CD4-positive, alpha-beta T cell treated with Interleukin-15 for 1 hour (primary cell): ENCODE measurements around the gene PDE11A.

Experiments
- DNase-seq: peaks from one replicate; pipeline ENCODE4 v3.0.0-alpha.2; 2020

The PDE11A gene

DNA sequence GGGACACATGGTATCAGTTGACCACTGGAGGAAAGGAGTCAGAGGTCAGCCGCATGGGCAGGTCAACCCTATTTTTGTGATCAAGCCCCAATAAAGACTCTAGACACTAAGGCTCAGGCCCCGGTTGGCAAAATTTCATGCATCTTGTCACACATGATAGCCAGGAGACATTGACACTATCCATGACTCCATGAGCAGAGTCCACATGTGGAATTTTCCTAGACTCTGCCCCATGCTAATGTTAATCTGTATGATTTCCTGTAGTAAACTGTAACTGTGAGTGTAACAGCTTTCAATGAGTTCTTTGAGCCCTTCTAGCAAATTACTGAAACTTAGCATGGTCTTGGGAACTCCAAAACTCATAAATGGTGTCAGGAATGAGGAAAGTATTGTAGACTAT, 192.3 kb downstream of the PDE11A start:
- no peak for DNase-seq

DNA sequence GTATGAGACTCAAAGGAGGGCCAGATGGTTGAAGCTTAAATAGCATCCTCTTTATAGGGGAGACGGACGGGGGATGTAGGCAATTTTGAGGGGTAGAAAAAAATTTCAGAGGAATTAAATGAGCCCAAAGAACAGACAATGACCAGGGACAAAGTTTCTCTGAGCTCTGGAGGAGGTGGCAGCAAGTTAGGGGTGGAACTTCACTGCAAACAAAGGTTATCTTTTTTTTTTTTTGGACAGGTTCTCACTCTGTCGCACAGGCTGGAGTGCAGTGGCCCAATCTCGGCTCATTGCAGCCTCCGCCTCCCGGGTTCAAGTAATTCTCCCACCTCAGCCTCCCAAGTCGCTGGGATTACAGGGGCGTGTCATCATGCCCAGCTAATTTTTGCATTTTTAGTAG, 195.6 kb downstream of the PDE11A start:
- DNase-seq, result no peak

DNA sequence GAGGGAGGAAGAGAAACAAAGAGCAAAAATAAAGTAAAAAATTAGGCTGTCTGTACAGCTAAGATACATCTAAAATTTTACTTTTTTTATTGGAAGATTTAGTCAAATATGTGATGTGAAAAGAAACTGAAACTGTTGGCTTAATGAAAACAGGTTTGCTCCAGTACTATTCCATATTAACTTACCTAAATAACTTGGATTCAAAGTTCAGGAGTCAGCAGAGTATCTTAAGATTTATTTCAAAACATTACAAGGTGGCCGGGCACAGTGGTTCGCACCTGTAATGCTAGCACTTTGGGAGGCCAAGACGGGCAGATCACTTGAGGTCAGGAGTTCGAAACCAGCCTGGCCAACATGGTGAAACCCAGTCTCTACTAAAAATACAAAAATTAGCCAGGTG, 197.9 kb downstream of the PDE11A start:
- DNase-seq, result no peak

DNA sequence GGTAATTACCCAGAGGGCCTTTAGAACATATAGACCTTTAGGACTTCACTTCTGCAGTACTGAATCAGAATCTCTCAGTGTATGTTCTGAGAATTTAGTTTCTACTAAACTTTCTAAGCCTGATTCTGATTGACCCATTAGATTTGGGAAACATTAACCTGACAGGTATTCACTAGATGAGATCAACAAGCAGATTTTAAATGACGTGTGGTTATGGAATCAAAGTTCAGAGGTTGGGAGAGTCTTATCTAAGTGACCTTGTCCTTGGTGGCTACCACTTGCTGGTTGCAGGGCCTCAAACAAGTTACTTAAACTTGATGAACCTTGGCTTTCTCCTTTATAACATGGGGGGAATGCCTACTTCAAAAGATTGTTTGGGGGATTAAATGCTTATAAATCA, 198.7 kb downstream of the PDE11A start:
- no peak for DNase-seq

DNA sequence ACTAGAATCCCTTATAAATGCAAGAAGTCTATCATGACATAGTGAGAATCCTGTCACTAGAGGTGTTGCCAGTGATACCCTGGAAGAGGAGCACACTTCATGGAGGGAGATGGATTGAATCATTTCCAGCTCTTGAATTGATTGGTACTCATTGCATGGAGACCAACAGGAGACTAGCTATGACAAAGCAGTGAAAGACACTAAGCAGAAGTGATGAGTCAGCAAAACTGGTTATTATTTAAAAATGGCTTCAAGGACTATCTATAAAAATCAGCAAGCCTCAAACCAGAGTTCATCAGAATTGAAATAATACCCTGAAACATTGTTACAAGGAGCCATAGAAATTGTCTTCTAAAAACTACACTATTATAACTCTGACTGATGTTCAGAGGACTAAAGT, 200.3 kb downstream of the PDE11A start:
- DNase-seq, result no peak

DNA sequence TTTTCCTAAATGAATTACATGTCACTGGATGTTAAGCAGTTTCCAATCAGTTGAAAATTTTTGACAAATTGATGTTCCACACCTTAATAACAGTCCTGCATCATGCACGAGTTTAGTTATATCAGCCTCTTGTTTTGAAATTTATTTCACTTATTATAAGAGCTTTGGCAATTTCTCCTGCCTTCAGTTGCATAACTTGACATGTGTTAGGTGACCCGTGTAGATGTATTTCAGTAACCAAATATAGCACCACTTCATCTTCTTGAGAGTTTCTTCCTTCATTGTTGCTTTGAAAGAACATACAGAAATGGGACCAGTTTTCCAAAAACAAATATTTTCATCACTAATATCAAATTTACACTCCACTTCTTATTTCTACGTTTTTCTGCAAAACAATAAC, 202.7 kb downstream of the PDE11A start:
- no peak for DNase-seq

DNA sequence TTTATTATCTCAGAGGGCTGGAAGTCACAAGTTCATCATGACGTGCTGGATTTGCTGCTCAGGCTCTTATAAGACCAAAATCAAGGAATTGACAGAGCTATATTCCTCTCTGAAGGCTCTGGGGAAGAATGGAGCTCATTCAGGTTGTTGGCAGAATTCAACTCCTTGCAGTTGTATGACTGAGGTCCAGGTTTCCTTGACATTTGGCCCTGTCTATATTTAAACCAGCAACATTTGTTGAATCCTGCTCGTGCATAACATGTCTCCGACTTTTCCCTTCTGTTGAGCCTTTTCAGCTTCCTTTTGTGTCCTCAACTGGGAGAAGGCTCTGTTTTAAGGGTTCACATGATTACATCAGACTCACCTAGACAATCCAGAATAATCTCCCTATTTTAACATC, 203.4 kb downstream of the PDE11A start:
- DNase-seq, result no peak

DNA sequence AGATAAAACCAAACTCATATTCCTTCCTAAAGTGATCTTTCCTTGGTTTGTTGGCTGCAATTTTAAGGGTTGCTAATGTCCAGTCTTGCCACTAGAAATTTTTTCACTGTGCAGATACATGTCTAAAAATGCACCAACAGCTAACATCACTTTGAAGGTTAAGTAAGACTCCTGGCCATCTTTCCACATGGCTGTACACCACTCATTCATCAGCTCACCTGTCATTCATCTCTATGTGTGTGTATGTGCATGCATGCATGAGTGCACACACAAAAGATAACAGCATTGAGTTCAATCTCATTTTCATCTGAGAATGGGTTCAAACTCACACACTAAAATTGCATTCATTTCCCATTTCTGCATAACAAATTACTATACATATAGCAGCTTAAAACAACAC, 203.8 kb downstream of the PDE11A start:
- no peak for DNase-seq

DNA sequence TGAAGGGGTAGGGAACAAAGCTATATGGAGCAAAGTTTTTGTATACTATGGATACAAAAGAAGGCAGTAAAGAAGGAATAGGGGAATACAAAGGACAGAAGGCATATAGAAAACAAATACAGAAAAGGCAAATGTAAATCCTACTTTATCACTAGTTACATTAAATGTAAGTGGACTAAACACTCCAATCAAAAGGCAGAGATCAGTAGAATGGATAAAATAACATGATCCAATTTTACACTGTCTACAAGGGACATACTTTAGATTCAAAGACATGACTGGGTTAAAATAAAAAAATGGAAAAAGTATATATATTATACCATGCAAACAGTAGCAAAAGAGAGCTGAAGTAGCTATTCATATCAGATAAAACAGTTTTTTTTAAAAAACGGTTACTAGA, 215.0 kb downstream of the PDE11A start:
- no peak for DNase-seq

DNA sequence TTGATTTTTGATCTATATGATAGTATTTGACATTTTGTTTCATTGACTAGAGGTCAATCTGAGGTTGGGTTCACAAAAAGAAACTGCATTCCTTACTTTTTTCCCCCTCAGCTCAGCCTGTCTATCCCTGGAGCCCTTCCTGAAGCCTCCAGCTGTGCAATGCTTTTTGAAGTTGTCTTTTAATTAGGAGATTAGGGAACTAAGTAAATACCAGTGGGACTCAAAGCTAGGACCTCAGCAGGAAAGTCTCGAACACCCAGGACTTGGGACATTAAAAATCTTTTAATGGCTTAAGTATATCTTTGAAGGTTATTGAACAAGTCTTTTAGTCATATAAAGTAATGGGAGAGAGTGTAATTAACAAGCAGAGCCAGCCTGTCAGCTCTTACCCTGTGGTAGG, 220.2 kb downstream of the PDE11A start:
- DNase-seq, result no peak

DNA sequence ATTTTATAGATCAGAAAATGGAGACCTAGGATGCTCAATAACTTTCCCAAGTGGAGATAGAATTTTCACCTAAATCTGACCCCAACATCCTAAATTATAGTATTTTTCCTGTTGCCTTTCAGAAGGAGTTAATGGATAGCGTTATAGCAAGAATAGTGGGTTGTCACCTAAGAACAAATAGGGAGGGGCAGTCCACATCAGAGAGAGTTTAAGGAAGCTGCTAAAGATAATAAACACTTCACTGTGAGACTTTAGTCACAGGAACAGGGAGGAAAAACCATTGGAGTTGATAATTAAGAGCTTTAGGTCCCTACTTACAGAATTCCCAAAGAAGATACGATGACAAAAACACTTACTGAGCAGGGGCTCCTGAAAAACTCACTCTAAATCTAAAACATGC, 229.4 kb downstream of the PDE11A start:
- no peak for DNase-seq

DNA sequence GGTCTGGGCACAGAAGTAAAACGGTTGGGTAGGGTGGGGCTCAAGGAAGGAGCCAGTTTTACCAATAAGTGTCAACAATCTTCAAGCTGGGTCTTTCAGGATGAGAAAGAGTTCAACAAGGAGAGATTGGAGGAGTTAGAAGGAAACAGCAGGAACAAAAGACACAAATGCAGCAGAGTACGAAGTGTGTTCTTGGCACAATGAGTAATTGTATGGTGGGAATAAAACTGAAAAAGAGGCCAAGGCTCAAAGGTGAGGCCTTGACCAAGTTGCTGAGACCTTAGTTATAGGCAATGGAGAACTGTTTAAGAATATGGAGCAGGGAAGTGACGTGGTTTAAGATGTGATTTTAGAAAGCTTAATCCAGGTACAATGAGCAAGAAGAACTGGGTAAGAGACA, 230.3 kb downstream of the PDE11A start:
- no peak for DNase-seq

DNA sequence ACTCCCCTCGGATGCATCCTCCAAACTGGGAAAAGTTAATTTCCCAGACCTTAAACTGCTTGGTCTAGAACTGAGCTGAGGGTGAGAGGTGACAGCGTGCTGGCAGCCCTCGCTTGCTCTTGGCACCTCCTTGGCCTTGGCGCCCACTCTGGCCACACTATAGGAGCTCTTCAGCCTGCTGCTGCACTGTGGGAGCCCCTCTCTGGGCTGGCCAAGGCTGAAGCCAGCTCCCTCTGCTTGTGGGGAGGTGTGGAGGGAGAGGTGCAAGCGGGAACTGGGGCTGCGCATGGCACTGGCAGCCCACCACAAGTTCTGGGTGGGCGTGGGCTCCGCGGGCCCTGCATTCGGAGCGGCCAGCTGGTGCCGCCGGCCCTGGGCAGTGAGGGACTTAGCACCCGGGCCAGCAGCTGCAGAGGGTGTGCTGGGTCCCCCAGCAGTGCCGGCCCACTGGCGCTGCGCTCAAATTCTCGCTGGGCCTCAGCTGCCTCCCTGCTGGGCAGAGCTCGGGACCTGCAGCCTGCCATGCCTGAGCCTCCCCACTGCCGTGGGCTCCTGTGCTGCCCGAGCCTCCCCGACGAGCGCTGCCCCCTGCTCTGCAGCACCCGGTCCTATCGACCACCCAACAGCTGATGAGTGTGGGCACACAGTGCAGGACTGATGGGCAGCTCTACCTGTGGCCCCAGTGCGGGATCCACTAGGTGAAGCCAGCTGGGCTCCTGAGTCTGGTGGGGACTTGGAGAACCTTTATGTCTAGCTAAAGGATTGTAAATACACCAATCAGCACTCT, 237.0 kb downstream of the PDE11A start:
- DNase-seq, result peak; percentile 15

DNA sequence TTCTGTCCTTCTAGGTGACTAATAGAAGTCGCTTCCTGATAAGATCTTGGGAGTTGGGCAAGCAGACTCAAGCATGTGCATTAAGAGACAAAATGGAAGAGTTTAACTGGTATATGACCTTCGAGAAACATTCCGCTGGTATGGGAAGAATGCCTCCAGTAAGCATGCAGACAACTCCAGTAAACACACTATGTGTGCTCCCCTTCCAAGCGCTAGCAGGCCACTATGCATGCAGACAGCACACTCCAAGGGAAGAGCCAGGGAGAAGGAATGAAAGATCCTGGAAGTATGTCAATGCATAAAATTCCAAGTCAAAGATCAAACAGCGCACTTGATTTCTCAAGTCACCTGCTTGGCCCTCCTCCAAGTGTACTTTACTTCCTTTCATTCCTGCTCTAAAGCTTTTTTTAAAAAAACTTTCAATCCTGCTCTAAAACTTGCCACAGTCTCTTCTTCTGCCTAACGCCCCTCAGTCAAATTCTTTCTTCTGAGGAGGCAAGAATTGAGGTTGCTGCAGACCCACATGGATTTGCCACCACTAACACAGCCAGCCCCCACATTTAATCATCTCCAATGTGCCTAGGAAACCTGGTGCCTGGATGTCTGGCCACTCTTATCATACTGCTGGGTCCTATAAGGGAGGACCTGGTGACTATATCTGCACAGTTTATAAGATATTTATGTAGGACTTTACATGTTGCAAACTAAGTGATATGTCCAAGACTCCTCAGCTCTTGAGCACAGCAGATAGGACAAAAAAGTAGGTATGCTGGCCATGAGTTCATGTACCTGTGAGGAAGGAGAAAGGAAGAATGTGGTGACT, 239.8 kb downstream of the PDE11A start:
- no peak for DNase-seq

DNA sequence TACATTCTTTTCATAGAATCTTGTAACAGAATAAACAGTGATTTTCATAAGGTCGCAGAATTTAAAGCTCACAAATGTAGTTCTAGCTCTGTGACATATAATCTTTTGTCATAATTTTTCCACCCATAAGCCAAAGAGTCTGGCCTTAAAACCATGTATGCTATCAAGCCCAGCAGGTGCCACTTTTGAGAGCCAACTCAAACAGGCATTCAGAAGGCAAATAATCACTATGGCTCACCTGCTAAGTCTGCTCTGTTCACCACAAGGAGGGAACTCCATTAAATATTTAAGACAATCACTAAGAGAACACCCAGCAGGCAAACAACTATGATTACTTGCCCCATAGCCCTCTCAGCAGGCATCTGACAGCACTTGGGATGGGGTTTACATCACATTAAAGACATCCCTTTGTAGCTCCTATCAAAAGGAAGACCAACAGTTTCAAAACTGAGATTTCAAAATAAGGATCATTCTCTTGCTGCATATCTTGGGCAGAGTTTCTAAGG, 241.6 kb downstream of the PDE11A start:
- DNase-seq, result no peak

DNA sequence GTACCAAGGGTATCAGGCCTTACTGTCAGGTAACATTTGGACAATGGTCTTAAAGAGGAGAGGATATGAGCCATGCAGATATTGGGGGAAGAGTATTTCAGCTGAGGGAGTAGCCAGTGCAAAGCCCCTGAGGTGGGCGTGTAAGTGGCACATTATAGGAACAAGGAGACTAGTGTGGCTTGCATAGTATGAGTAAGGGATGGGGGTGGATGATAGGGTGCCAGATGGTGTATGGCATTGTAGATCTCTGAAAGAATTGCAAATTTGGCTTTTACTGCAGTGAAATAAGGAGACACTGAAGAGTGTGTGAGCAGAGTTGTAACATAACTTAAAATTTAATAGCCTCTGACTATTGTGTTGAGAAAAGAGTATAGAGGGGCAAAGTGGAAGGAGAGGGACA, 244.0 kb downstream of the PDE11A start:
- no peak for DNase-seq

DNA sequence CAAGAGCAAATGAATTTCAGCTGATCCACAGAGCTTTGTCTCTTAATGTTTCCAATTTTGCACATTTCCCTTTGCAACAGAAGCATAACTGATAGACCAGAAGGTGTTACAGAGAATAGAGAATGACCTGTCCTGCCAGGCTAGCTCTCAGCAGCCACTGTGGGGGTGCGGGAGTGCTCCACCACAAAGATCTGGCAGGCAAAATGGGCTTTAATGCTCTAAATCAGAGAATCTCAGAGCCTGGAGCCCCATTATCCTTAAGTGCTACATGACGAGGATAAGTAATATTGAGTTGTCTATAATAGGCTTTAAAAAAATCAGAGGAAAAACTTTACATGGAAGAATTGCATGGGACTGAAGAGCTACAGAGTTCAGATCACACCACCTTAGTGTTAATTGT, 245.7 kb downstream of the PDE11A start:
- DNase-seq, result no peak

DNA sequence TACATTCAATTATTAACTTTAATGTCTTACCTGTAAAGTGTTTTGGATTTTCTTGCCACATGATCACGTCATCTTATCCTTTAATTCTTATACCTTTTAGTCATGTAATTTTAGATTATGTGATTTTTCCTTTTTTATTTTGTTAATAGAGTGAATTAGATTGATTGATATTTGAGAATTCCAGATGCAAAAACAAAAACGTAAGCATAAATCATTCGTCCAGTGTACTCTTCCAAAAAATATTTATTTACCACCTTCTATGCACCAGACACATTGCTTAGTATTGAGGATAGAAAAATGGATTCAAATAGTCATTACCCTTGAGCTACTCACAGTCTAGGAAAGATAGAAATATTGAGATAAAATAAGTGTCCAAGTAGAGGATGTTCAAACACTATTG, 249.6 kb downstream of the PDE11A start:
- no peak for DNase-seq

DNA sequence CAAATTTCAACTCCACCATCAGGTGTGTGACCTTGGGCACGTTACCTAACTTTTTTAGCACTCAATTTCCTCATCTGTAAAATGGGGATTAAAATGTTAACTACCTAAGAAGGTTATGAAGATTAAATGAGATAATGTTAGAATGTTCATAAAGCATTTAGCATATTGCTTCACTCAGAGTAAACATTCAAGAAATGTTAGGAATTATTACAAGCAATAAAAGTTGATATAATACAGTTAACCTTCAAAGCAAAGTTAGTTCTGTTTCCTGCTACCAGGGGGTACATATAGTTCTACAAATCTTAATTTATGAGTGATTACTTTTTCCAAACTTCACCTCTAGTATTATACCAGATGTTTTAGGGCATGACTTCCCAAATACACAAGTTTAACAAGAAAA, 254.2 kb downstream of the PDE11A start:
- no peak for DNase-seq

DNA sequence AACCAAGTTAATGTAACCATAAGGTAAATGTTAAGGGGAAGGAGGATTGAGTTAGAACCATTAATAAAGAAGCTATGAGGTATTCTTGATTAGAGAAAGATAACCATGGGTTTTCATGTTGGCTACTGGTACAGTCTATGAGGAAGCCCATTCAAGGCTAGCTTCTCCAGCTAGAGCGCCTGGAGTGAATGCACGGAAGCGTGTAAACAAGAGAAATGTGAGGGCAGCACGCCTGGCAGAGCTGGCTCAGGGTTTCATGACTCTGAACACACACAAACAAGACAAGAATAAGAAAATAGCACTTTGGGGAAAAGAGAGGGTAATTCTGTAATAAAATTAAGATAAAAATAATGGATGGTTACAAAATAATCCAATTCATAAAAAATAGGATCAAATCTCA, 255.3 kb downstream of the PDE11A start:
- no peak for DNase-seq

DNA sequence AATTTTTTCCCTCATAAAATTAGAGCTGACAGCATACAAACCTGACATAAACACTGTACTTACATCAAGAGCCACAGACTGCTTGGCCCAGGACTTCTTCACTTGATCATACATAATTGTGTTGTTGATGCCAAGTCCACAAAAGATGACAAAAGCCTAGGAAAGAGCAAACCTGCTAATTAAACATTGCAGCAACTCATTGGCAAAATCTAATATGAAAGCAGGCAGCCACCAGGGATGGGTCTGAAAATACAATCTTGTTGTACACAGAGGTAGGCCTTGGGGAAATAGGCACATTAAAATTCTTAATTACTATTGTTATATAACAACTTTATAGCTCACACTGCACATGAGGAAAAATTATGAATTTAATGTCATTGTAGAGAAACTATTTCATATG, 255.8 kb downstream of the PDE11A start:
- DNase-seq, result no peak

DNA sequence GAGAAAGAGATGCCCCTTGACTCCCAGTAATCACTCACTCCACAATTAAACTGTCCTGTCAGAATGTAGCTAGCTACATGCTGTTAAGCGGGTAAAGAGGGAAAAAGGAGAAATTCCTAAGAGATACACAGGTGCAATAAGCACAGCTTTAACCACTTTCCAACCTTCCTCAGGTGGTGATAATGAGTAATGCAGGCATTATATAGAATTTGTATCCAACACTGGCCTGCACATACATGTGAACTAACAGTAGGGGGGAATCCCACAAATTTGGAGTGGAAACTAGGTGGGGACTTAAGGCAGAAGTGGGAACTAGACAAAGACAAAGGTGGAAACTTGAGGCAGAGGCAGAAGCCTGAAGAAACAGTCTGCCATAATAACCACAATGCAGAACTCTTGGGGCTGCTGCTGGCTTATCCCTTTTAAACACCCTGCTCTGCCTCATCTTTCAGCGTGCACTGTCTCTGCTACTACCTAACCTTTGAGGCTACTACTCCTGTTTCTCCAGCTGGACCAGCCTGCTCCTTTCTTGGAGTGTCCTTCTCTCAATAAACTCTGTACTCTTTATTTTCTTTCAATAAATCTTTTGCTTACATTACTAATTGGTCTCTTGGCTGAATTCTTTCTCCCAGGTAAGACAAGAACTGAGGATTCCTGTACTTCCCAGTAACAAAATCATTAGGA, 259.7 kb downstream of the PDE11A start:
- no peak for DNase-seq

DNA sequence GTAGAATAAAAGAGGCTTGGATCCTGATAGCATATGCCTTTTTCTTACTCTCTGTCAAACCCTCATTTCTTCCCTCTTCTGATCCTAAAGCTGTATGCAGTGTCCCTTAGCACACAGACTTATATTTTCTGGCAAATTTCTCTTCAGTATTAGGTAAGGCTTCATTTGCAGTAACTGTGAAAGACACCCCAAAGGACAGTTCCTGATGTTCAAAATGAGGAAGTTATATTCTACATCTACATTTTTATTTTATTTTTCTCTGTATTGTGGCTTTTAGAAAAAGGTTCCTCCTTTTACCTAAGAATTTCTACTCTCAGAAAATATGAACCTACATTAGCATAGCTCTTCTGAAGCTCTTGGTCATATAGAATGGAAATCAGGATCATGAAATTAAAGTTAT, 261.7 kb downstream of the PDE11A start:
- DNase-seq, result no peak
